ENCODE data around the gene PRKCH.

DNA sequence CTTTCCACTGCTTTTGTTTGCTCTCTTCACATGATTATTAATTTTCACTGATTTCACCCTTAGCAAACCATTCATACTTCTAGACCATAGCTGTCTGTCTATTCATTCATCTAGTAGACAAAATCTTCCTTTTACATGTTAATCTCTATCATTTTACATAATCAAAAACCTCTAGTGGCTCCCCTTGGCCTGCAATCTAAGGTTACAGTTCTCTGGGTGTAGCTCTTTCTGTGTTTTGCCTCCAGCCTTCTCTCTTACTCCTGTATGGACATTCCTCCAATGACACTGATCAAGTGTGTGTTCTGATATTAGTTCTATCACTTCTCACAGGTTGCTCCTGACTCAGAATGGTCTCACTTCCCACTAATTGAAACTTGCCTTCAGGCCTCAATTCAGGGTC is 56.4 kb downstream of the PRKCH start:
- TF ChIP-seq, protein P1, sequence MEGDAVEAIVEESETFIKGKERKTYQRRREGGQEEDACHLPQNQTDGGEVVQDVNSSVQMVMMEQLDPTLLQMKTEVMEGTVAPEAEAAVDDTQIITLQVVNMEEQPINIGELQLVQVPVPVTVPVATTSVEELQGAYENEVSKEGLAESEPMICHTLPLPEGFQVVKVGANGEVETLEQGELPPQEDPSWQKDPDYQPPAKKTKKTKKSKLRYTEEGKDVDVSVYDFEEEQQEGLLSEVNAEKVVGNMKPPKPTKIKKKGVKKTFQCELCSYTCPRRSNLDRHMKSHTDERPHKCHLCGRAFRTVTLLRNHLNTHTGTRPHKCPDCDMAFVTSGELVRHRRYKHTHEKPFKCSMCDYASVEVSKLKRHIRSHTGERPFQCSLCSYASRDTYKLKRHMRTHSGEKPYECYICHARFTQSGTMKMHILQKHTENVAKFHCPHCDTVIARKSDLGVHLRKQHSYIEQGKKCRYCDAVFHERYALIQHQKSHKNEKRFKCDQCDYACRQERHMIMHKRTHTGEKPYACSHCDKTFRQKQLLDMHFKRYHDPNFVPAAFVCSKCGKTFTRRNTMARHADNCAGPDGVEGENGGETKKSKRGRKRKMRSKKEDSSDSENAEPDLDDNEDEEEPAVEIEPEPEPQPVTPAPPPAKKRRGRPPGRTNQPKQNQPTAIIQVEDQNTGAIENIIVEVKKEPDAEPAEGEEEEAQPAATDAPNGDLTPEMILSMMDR (IDR thresholded peaks at IDR 0.05; ENCODE audit: insufficient read depth, low read length, poor library complexity, severe bottlenecking), result no peak
- no peak for TF ChIP-seq EZH2phosphoT487 (conservative IDR thresholded peaks at IDR 0.05; ENCODE audit: low read length)

Measured in SU-DHL-6 (cell line).